HG03354 (cell line): ENCODE results near the gene PLEKHG1.

Experiments used
- ATAC-seq: cut with Tn5 transposase; IDR thresholded peaks from one replicate; pipeline ENCODE4 v1.9.1; 2021; ENCODE audit warnings: mild to moderate bottlenecking; ENCODE audit not compliant: unreplicated experiment, poor library complexity, severe bottlenecking

The PLEKHG1 gene

GRCh38 chr6:150588888-150589499 lies 10.7 kb upstream of the PLEKHG1 start:
- no peak for ATAC-seq

- ATAC-seq = no peak
Observed at GRCh38 chr6:150589852-150590251, 9.8 kb upstream of the PLEKHG1 start.

- ATAC-seq = no peak
Observed at GRCh38 chr6:150590446-150590845, 9.2 kb upstream of the PLEKHG1 start.

- ATAC-seq = no peak
Observed at GRCh38 chr6:150592377-150592995, 7.2 kb upstream of the PLEKHG1 start.

- no peak for ATAC-seq
Observed at GRCh38 chr6:150593119-150593518, 6.6 kb upstream of the PLEKHG1 start.

- ATAC-seq = no peak
Observed at GRCh38 chr6:150596439-150596838, 3.2 kb upstream of the PLEKHG1 start.

GRCh38 chr6:150598401-150598800 lies 1.3 kb upstream of the PLEKHG1 start:
- ATAC-seq = no peak

- no peak for ATAC-seq
Observed at GRCh38 chr6:150598858-150599198, 857 bp upstream of the PLEKHG1 start.

- ATAC-seq = peak; percentile 18
Observed at GRCh38 chr6:150600010-150600300, 270 bp downstream of the PLEKHG1 start.

GRCh38 chr6:150600301-150601017 lies 774 bp downstream of the PLEKHG1 start:
- ATAC-seq = peak; percentile 85

GRCh38 chr6:150601439-150601838 lies 1.8 kb downstream of the PLEKHG1 start:
- no peak for ATAC-seq

GRCh38 chr6:150603176-150603575 lies 3.5 kb downstream of the PLEKHG1 start:
- ATAC-seq = no peak

- no peak for ATAC-seq
Observed at GRCh38 chr6:150604467-150604866, 4.8 kb downstream of the PLEKHG1 start.

- no peak for ATAC-seq
Observed at GRCh38 chr6:150605333-150605732, 5.6 kb downstream of the PLEKHG1 start.

- ATAC-seq = no peak
Observed at GRCh38 chr6:150606168-150606591, 6.5 kb downstream of the PLEKHG1 start.

GRCh38 chr6:150606647-150607328 lies 7.1 kb downstream of the PLEKHG1 start:
- ATAC-seq = no peak

GRCh38 chr6:150607329-150607650 lies 7.6 kb downstream of the PLEKHG1 start:
- ATAC-seq = no peak

- no peak for ATAC-seq
Observed at GRCh38 chr6:150610584-150610983, 10.9 kb downstream of the PLEKHG1 start.

GRCh38 chr6:150613269-150613668 lies 13.6 kb downstream of the PLEKHG1 start:
- no peak for ATAC-seq

- no peak for ATAC-seq
Observed at GRCh38 chr6:150615967-150616366, 16.3 kb downstream of the PLEKHG1 start.

GRCh38 chr6:150616586-150616985 lies 16.9 kb downstream of the PLEKHG1 start:
- no peak for ATAC-seq
